Kidney capillary endothelial cell (primary cell): ENCODE data around the gene CDYL.
"Not testable (repeated sequence)": the region's sequence is repeated elsewhere in the genome, so short reads cannot be mapped to it uniquely, and the experiment has no call there.

ENCODE experiments used
- DNase-seq: peaks from one replicate; pipeline ENCODE4 v3.0.0-alpha.2; 2018; ENCODE audit warnings: low spot score

CDYL gene

DNA sequence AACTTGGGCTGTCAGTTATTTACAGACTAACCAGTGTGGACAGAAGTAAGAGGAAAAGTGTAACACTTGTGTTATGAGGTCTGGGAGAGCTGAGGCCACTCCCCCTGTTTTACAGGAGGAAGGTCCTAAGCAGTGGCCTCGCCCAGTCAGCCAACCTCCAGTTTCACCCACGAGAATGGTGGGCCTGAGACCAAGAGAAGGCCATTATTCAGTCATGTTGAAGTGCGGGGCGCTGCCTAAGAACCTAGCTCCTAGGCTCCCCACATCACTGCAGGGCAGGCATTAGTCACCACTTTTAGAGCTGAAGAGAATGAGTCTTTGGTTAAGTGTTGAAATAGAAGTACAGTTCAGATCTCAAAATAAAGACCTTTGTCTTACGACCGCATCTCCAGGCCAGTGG is 27.9 kb downstream of the CDYL start:
- no peak for DNase-seq

DNA sequence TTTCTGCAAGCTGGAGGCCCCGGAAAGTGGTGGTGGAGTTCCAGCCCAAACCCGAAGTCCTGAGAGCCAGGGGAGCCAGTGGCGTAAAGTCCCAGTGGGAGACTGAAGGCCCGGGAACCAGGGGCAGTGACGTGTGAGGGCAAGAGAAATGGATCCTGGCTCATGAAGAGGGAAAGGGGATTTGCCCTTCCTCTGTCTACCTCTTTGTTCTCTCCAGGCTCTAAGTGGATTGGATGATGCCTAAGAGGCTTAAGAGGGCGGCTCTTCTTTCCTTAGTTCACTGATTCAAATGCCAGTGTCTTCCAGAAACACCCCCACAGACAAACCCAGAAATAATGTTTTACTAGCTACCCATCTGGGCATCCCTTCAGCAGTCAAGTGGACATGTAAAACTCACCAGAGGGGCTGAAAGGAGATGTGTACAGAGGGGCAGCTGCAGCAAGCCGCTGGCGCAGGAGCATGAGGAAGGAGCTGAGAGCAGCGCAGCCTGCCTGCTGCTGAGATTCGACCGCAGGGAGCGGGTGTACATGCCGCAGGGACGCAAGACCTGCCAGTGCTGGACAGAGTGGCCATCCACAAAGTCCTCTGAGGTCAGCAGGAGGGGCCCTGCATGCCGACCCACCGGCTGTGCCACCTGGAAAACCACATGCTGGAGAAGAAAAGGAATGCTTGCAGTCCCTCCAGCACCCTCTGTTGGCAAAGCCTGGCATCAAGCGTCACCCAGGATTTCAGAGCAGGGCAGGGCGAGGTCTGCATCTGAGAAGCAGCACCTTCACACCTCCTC is 29.5 kb downstream of the CDYL start:
- DNase-seq = no peak

DNA sequence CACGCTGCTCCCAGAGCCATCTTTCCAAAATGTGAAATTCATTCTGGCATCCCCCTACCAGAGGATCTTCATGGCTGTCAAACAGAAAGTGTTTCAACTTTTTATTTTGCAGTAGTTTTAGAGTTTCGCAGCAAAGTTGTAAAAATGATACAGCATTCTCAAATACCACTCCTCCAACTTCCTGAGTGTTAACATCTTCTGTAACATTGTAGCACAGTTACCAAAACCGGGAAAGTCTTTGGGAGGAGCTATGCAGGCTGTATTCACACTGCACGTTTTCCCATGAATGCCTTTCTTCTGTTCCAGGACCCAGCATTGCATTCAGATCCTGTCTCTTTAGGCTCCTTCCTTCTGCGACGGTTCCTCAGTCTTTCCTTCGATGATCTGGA is 30.1 kb downstream of the CDYL start:
- no peak for DNase-seq

DNA sequence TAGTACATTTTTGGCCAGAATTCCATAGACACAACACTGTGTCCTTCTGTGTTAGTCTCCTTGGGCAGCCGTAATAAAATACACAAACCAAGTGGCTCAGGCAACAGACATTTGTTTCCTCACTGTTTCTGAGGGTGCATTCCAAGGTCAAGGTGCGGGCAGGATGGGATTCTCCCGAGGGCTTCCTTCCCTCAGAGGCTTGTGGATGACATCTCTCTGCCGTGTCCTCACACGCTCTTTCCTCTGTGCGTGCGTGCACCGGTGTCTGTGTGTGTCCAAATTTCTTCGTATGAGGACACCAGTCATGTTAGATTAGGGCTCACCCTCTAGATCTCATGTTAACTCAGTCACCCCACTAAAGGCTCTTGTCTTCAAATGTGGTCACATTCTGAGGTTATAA is 30.6 kb downstream of the CDYL start:
- no peak for DNase-seq

DNA sequence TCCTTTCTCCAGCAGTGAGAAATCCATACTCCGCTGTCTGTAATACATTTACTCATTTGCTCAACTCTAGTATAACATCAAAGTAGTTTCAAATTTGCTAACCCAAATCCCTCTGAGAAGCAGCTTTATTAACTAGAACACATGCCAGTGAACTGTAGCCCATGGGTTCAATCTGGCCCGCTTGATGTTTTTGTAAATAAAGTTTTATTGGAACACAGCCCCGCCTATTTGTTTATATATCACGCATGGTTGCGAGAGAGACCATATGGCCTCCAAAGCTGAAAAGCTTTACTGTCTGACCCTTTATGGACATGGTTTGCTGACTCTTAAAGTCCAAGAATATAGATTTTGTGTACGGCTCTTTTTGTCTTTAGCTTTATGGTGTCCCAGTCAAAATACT is 32.2 kb downstream of the CDYL start:
- DNase-seq = no peak

DNA sequence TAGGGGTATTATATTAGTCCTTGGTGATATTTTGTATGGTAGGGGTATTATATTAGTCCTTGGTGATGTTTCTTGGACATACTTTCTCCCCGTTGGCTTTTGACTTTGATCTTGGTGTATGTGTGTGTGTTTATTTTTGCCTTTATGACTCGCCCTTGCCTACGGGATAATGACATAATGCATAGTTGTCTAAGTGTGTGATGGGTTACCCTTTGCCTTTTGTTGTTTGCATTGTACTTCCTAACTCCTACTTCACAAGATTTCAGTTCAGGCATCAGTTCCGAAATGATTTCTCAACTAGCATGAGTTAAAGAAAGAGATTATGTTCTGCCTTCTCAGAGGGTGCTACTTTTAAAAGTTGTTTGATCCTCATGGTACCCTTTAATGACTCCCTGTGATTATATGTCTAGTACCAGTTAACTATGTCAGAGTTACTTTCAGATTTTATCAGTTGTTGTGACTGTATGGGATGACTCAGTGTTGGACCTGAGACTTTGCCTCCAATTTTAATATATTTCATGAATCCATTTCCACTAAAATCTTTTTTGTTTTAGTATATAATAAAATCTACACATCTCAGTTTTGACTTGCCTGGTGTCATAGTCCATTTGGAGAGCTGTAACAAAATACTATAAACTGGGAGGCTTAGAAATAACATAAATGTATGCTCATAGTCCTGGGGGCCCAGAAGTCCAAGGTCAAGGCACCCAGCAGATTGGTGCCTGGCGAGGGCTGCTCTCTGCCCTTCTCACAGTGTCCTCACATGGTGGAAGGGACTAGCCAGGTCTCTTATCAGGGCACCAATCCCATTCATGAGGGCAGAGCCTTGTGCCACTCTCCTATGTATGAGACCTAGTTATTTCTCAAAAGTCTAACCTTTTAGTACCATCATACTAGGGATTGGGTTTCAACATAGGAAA is 34.1 kb downstream of the CDYL start:
- DNase-seq = peak; percentile 68

DNA sequence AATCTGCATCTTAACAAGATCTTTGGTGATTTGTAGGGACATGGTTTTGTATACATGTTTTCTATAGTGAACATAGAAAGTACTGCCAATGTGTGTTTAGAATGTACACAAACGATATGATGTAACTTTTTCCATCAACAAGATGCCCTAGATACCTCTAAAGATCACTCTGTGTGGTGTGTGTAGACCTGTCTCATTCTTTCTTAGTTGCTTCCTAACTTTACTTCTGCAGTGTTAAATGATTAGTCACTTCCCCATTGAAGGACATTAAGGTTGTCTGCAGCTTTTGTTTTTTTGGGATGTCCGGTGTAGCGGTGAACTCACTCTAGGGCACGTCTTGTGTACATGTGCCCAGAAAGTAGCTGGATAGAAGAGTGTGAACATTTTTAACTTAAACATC is 35.9 kb downstream of the CDYL start:
- DNase-seq = peak; percentile 88

DNA sequence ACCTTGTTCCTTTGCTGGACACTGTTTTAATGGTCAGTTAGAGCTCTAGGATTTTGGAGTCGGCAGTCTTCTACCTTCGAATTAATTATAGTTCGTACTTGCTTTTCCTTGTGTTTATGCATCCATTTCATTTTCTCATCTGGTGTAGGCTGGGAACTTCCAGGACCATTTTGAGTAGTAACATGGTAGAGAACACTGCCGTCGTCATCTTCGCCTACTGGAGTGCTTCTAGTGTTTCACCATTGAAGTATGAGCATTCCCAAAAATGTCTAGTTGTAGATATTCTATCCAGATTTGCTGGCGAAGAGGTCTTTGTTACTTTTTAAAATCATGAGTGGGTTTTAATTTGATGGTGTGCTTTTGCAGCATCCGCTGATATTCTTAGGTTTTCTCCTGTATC is 36.9 kb downstream of the CDYL start:
- DNase-seq = no peak

DNA sequence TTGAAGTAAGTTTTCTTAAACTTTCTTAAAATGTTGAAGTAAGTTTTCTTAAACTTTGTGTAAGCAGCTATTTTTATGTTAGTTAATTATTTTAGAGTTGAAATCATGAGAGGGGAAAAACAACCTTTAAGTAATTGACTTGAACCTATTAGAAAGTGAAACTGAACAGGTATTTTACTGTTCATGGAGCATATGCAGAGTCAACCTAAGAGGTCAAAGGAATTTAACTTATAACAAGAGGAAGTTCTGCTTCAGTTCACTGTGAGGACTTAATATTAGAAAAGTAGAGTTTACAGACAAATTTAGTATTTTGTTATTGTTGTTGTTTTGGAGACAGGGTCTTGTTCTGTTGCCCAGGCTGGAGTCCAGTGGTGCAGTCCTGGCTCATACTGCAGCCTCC is 38.0 kb downstream of the CDYL start:
- DNase-seq = no peak

DNA sequence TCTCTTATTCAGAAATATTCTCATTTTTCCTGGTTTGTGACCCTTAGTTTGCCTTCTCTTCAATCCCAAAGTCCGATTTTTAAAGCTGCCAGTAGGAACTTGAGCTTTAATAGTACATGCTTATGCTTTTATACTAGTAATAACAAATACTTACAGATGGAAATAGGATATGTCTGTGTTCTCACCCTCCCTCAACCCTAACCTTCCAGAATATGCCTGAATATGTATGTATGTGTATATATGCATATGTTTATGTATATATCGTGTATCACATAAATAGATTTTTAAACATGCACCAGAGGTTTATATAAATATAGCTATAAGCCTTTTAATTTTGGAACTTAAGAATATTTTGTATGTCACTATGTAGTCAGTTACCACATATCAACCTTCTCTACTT is 38.8 kb downstream of the CDYL start:
- no peak for DNase-seq

DNA sequence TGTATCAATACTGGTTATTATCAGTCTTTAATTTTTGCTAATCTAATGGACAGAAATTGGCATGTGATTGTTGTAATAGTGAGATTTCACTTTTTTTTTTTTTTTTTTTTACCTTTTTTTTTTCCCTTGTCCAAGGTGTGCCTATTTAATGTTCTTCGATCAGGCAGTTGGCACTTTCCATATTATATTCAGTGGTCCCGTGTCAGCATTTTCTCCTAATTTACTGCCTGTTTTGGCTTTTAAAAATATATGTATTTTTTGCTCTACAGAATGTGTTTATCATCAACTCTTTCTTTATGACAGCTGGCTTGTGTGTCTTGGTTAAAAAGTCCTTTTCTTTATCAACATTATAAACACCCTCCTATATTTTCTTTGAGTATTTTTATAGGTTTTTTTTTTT is 39.4 kb downstream of the CDYL start:
- DNase-seq = no peak

DNA sequence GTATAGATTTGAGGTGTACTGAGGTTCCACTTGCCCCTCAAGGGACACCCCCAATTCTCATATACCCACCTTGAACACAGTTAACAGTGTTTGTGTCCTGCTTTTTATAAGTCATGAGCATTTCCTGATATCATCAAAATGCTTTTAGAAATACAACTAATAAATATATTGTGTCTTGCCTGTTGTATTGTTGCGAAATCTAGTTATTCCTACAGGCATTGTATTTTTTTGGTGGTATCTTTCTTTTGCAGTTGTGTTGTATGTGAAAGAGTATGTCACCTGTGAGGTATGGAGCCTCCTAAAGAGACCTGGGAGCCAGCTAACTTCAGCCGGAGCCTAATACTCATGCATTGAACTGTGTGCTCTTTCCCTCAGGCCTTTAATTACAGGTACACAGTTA is 40.7 kb downstream of the CDYL start:
- no peak for DNase-seq

DNA sequence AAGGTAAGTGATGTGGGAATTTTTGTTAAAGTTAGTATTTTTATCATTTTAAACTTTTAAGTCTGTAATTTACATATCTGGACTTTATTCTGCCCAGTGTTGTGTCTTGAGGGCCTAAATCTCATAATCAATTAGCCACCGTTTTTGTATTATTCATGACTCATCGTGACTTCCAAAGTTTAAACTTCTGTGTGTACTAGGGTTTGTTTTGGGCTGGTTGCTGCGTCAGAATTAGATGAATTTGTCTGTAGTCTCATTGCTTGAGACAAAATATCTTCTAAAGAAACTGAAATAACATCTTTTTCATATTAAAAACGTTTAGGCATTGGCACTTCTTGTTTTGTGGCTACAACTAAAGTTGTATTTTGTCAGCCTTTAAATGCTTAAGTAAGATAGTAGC is 41.3 kb downstream of the CDYL start:
- no peak for DNase-seq

DNA sequence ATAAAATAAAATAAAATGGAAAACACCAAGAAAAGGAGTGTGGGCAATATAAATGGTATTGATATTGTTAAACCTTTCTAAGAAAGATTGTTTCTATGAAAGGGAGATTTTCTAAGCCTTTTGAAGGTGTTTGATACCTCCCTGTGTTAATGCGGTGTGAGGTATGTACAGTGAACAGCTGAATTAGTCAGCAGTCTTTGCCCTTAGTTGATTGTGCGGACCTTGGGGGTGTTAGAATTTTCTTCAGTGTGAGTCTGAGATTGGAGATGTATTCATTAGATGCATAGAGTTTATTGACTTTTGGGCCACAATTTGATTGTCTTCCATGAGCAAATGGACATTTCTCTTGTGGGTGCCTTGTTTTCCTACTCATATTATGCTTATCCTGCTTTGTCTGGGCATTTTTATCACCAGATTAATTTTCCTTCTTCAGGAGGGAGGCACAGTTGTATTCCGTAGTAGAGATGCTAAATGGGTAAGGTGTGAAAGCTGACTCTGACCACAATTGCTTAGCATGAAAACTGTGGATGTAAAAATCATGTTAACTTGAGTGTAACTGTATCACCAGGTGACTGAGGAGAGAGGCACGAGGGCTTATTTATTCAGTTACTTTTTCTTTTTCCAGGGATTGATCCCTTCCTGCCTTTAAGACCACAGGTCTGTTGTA is 42.2 kb downstream of the CDYL start:
- no peak for DNase-seq

DNA sequence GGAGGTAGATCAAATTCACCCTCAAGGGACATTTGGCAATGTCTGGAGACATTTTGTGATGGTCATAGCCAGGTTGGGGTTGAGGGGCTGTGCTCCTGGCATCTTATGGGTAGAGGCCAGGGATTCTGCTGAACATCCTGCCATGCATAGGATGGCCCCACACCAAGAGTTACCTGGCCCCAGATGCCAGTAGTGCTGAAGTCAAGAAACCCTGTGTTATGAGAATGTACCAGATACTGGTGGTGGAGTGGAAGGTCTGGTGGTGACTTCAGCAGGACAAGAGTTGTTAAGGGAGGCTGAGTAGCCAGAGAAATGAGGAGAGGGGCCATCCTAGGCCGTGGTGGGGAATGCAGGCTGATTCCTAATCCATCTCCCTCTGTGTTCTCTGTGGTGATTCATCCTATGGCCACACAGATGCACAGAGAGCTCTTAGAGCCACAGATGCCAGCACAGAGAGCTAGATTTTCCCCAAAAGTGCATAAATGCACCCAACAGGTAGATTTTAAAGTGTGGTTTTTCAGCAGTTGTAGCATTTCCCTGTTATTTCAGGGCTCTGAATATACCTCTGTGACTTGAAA is 43.6 kb downstream of the CDYL start:
- no peak for DNase-seq

DNA sequence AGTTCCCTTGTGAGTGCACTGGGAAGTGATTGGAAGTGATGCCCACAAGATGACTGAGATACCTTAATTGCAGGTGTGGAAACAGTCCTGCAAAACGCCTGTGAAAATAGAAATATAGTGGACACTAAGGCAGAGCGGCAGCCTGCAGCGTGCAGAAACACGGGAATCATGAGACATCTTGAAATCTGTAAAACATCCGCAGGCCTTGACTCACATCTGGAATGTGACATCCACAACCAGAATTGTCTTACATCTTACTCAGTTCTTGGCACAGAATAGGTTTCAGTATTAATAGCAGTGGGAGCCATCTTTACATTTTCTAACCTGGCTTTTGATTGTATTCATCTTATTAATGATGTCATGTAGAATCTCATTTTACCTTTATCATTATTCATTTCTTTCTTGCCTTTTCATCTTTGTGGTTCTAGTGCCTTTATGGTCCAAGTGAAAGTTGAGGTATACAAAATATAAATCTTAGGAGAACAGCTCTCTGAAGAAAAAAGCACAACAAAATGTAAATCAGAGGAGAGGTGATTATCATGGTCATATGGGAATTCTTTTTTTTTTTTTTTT is 44.6 kb downstream of the CDYL start:
- no peak for DNase-seq

DNA sequence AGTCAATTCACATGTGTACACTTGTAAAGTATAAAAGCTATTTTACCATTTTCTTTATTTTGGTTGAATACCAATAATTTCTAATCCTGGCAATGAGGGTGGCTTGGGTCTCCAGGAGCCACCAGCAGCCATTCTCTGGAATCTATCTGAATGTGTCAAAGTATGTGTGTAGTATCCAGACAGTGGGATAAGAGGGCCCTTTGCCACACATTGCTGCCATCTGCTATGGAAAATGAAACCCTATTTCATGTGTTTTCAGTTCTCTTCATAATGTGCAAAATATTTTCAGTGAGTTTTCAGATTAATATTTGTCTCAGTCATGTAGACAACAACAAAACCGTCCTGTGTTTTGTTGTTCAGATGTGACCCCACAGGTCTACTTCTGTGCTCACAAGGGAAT is 46.3 kb downstream of the CDYL start:
- DNase-seq = no peak

DNA sequence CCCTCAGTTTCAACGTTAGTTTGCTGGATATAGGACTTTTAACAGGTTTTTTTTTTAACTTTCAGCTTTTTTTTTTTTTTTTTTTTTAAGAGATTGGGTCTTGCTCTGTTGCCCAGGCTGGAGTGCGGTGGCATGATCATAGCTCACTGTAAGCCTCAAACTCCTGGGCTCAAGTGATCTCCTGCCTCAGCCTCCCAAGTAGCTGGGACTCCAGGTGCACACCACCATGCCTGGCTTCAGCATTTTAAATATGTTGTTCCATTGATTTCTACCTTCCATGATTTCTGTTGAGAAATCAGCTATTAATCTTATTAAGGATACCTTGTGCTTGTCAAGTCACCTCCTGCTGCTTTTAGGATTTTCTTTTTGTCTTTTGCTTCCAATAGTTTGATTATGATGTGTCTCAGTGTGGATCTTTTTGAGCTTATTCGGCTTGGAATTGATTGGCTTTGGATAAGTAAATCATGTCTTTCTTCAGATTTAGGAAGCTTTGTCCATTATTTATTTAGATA is 52.0 kb downstream of the CDYL start:
- no peak for DNase-seq

DNA sequence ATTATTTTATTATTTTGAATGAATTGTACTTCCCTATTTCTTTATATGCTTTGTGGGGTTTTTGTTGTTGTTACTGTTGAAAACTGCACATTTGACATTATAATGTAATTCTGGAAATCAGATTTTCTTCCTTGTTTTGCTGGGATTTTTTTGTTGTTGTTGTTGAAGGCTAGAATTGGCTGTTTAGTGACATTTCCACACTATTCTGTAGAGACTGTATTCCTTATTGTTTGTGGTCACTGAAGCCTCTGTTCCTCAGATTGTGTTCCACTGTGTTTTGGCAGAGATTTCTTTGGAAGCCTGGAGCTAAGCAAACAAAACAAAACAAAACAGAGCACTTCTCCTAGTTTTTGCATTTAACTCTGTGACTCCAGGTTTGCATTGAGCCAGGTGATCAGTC is 52.9 kb downstream of the CDYL start:
- no peak for DNase-seq

DNA sequence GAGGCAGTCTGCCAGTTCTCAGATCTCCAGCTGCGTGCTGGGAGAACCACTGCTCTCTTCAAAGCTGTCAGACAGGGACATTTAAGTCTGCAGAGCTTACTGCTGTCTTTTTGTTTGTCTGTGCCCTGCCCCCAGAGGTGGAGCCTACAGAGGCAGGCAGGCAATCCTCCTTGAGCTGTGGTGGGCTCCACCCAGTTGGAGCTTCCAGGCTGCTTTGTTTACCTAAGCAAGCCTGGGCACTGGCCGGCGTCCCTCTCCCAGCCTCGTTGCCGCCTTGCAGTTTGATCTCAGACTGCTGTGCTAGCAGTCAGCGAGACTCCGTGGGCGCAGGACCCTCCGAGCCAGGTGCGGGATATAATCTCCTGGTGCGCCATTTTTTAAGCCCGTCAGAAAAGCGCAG is 59.3 kb downstream of the CDYL start:
- DNase-seq = not testable (repeated sequence)

DNA sequence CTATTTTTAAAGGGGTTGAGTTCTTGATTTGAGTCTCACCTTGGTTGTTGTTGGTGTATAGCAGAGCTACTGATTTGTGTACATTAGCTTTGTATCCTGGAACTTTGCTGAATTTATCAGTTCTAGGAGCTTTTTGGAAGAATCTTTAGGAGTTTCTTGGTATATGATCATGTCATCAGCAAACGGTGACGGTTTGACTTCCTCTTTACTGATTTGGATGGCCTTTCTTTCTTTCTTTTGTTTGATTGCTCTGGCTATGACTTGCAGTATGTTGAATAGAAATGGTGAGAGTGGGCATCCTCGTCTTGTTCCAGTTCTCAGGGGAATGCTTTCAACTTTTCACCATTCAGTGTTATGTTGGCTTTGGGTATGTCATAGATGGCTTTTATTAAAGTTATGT is 64.0 kb downstream of the CDYL start:
- DNase-seq = no peak

DNA sequence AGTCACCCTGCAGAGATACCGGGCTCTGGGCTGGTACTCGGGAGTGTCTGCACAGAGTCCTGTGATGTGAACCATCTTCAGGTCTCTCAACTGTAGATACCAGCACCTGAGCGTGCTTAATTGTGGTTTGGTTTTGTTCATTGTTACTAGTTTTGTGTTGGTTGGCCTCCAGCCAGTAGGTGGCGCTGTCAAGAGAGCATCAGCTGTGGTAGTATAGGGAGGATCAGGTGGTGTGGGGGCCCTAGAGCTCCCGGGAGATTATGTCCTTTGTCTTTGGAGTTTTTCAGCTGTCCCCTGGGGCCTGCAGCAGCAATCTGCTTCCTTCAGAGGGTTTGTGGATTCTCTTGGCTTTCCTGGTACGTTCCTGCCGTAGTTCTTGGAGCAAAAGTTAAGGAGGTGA is 67.9 kb downstream of the CDYL start:
- no peak for DNase-seq
